AG09309 (cell line): ENCODE results near the gene NFATC1.

Source experiments
- DNase-seq: peaks from one replicate; pipeline ENCODE4 v3.0.0-alpha.2; 2010; ENCODE audit warnings: low read depth
- H3K4me3 ChIP-seq: 2 replicates; pipeline ENCODE4 v1.5.1; 2011; ENCODE audit warnings: mild to moderate bottlenecking, low read depth, low read length, moderate library complexity; ENCODE audit not compliant: control insufficient read depth
- CTCF ChIP-seq: IDR thresholded peaks from 2 replicates; pipeline ENCODE4 v1.5.1; 2011; ENCODE audit warnings: mild to moderate bottlenecking, low read depth, low read length, inconsistent platforms; ENCODE audit not compliant: insufficient read depth, control insufficient read depth; ENCODE audit errors: missing control alignments

NFATC1 gene

GRCh38 chr18:79405019-79405780 is 9.5 kb downstream of the NFATC1 start:
- DNase-seq, result no peak
- no peak overlapping the region for H3K4me3 ChIP-seq
- no peak for TF ChIP-seq CTCF

GRCh38 chr18:79405781-79406575 is 10.2 kb downstream of the NFATC1 start:
- no peak overlapping the region for H3K4me3 ChIP-seq
- no peak for DNase-seq
- no peak for TF ChIP-seq CTCF

- no peak for DNase-seq
- no peak for TF ChIP-seq CTCF
- H3K4me3 ChIP-seq, result no peak overlapping the region
These were observed 11.0 kb downstream of the NFATC1 start for GRCh38 chr18:79406708-79407107.

- H3K4me3 ChIP-seq, result no peak overlapping the region
- no peak for TF ChIP-seq CTCF
- DNase-seq, result no peak
These were observed 13.6 kb downstream of the NFATC1 start for GRCh38 chr18:79409313-79409712.

GRCh38 chr18:79410171-79410641 is 14.5 kb downstream of the NFATC1 start:
- no peak for DNase-seq
- no peak for TF ChIP-seq CTCF
- H3K4me3 ChIP-seq, result no peak overlapping the region

- TF ChIP-seq CTCF, result no peak
- no peak overlapping the region for H3K4me3 ChIP-seq
- DNase-seq, result no peak
These were observed 15.2 kb downstream of the NFATC1 start for GRCh38 chr18:79410731-79411613.
